GM21825 (cell line): ENCODE data around the gene OPN5.
"Not testable (repeated sequence)": the region's sequence is repeated elsewhere in the genome, so short reads cannot be mapped to it uniquely, and the experiment has no call there.

Source experiments
- ATAC-seq: cut with Tn5 transposase; IDR thresholded peaks from one replicate; pipeline ENCODE4 v1.9.1; 2021; ENCODE audit warnings: mild to moderate bottlenecking, moderate library complexity; ENCODE audit not compliant: unreplicated experiment

The OPN5 gene, protein sequence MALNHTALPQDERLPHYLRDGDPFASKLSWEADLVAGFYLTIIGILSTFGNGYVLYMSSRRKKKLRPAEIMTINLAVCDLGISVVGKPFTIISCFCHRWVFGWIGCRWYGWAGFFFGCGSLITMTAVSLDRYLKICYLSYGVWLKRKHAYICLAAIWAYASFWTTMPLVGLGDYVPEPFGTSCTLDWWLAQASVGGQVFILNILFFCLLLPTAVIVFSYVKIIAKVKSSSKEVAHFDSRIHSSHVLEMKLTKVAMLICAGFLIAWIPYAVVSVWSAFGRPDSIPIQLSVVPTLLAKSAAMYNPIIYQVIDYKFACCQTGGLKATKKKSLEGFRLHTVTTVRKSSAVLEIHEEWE

GRCh38 chr6:47781732-47782131, at the start of gene OPN5:
Gene OPN5, plus strand, starts transcription at chr6:47782032. Its CDS starts 35 bp downstream, at chr6:47782067.
- no peak for ATAC-seq

GRCh38 chr6:47733879-47734558, 47.8 kb upstream of the OPN5 start:
- peak; percentile 58 for ATAC-seq

DNA sequence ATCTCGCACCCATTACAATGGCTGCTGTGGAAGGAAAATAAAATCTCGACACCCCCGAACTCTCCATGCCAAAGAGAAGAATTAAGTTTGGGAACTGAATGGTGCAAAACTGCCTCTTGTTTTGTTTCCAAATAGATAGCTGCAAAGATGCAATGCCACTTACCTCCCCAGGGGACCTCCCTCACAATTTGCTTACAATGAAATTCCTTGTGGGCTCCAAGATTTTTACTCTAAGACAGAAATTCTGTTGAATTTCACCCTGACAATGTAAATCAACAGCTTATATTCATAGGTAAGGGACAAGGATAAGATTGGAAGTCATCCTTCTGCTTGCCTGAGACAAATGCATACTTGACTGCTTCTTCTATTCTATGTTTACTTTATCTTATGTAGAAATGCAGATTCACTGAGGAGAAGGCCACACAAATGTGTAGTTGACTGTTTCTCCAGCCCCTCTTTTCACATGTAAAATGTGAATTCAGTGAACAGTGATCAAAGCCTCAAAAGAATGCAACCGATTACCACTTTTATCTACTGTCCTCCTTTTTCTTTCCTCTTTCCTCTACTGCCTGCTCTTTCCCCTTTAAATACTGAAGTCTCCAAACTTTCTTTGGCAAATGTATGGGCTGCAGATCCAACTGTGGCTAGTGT, 46.9 kb upstream of the OPN5 start:
- no peak for ATAC-seq

DNA sequence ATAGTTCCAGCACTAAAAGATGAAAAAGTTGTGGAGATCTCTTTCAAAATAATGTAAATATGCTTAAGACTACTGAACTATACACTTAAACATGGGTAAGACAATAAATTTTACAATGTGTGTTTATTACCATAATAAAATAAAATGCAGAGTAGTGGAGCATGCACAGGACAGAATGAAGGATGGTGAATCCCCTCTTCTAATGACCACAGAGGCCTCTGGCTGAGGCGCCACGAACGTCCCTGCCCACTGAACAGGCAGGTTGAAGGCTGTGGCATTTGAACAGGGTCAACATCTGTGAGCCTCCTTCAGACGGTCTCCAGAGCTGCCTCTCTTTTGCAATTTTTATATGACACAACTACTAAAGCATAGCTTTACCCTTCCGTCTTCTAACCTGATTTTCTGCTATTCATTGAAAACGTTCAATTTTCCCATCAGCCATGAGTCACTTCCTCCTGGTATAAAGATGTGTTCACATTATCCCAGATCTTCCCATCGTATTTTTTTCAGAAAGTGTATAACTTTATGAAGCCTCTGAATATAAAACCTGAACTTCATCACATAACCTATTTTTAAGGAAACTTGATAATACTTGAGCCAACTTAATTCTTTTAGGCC, 45.6 kb upstream of the OPN5 start:
- no peak for ATAC-seq

DNA sequence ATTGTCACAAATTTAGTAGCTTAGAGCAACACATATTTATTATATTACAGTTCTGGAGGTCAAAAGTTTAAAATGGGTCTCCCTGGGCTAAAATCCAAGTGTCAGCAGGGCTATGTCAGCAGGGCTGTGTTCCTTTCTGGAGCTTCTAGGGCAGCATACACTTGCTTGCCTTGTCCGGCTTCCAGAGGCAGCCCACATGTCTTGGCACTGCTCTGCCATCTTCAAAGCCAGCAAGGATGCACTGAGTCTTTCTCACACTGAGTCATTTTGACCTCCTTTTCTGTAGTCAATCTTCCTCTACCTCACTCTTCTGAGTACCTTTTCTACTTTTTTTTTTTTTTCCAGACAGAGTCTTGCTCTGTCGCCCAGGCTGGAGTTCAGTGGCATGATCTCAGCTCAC, 44.4 kb upstream of the OPN5 start:
- ATAC-seq = no peak

DNA sequence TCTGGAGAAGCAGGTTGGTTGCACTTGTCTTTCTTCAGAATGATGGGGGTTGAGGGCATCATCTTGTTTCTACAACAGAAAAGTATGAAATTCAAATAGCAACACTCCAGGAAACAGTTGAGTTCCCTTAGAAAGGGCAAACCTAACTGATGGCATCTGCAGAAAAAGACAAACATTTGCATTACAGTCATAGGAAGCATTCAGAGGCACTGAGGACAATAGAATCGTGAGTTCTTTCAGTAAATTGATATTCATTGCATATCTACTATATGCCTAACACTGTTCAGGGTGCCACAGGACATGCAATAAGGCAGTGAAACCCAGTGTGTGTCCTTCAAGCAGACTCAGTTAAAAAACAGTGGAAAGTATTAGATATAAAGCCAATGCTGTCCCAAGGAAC, 41.1 kb upstream of the OPN5 start:
- ATAC-seq = no peak

DNA sequence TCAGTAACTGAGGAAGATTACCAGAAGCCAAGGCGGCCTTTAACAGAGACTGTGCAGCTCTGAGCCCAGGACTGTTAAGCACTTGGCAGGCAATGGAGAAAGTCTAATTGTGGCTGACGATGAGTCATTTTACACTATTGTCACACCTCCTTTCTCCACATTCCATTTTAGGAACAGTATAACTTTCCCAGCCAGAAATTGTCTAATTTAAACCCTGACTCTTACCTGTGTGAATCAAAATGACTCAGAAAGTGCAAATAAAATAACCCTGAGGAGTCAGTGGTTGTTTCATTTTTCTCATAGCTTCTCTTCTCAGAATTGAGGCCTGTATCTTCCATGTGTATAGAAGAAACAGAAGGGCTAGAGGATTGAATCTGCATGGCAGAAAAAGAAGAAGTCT, 40.0 kb upstream of the OPN5 start:
- no peak for ATAC-seq

GRCh38 chr6:47743744-47744143, 38.1 kb upstream of the OPN5 start:
- no peak for ATAC-seq

- not testable (repeated sequence) for ATAC-seq
Observed at GRCh38 chr6:47745269-47745668, 36.6 kb upstream of the OPN5 start.

DNA sequence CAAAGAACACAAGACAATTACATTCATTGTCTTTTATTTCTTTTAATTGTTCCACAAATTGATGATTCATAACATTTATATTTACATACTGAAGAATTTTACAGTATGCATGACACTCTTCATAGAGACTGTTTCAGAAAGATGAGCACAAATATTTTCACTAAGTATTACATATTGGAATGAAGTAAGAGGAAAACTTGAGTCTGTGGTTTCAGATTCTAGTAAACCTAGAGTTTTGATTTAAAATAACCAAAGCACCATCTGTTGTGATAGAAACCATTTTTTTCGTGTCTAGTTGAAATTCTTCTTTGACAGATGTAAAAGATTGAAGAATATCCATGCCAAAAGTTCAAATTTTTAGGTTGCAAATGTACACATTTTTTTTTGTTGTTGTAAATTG, 32.1 kb upstream of the OPN5 start:
- ATAC-seq = no peak

DNA sequence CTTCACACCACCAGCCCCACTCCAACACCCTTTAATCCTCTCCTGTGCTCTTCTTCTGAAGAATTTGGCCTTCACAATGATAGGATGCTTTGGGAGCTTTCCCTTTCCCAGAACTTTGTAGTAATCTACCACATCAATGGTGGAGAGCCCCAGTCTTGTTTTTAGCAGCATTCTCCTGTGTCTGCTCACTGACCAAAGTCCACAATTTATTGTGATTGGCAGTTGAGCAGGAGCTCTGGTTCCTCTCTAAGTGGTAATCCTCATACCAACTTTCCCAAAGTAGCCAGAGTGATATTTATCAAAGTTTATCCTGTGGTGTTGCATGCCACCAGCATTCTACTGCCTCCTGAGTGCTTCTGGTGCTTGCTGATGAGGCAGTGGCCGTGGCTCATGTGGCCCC, 29.0 kb upstream of the OPN5 start:
- no peak for ATAC-seq

DNA sequence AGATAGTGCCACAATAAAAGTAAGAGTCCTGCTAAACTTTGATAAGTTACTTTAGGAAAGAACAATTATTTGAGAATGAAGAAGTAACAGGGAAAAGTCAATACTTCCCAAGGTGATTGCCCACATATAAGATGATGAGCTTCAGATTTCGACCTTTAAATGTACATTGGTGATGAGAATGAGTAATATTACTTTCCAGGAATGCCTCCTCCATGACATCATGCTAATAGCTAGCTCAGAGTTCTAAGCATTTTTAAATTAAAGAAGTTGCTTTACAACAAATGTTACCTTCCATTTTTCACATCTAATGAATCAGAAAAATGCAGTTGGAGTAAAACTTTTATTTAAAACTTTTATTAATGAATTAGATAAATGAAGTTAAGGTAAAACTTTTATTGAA, 22.5 kb upstream of the OPN5 start:
- no peak for ATAC-seq

DNA sequence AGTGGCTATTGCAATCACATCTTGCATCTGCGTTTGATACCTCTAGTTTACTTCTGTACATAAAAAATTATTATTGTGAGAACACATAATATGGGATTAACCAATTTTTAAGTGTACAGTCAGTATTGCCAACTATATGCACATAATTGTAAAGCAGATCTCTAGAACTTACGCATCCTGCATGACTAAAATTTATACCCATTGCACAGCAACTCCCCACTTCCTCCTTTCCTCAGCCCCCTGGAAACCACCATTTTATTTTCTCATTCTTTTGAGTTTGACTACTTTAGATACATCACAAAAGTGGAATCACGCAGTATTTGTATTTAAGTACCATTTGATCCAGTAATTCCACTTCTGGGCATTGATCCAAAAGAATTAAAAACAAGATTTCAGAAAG, 19.3 kb upstream of the OPN5 start:
- no peak for ATAC-seq

- ATAC-seq = no peak
Observed at GRCh38 chr6:47766445-47766844, 15.4 kb upstream of the OPN5 start.

GRCh38 chr6:47767102-47767501, 14.7 kb upstream of the OPN5 start:
- ATAC-seq = no peak

DNA sequence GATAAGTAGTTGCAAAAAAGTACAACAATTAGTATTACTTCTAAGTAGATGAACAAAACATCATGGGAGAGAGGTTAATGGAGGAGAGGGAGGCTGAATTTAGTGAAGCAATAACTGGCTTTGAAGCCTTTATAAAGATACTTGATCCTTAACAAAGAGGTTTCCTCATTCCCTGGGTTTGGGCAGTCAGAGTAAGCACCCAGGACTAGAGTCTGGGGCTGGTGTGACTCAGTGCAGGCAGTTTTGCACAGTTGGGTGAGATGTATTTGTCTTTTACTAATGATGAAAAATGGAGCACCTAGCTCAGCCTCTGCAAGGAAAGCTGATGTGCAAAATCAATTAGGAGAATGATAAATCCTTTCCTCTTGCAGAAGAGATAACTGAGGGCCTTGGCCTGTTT, 11.8 kb upstream of the OPN5 start:
- ATAC-seq = no peak

DNA sequence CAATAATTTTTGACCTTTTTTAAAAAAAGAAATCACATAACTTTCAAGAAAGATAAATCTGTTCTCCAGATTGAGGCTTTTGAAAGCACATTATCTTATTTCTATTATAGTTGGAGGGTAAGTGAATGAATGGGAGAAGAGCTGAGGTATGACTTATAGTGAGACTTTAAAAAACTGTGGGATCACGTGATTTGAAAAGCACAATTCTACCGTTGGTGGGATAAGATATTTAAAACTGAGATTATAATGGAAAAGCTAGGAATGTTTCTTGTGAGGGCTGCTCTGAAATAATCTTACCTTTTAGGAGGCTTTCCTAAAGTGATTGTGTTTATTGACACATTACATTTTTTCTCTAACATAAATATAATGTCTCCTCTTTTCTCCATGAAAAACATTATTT, 9.5 kb upstream of the OPN5 start:
- ATAC-seq = no peak

DNA sequence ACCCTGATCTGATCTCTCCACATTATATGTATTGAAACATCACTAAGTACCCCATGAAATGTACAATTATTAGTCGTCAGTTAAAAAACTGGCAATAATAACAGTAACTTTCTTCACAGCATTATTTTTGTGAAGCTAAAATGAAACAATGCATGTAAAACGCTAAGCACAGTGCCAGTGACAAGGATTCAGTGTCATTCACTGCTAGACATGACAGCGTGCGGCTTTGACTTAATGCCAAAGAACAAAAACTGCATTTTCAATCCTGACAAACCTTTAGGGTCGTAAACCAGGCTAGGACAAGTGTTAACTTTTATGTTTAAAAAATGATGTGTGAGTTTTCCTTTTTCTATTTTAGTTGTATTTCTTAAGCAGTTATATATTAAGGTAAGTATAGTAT, 8.8 kb upstream of the OPN5 start:
- ATAC-seq = no peak

GRCh38 chr6:47780510-47781356, 1.1 kb upstream of the OPN5 start:
- ATAC-seq = no peak

DNA sequence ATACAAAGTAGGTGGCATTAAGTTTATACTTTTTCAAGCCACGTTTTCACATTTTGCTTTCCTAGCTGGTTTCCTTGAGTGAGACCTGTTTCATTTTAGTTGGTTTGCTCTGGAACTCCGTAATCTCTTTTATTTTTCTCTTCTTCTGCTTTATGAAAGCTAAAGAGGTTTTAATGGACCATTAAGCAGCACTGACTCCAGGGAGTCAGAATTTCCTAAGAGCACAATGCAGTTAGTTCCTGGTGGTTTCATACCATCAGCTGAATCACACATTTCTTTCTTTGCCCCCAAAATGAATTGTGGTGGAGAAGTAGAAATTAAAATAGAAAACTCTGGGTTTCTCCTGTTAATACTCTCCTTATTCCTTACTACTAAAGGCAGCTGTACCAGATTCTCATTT, 3.4 kb downstream of the OPN5 start:
- no peak for ATAC-seq
